ENCODE measurements around the gene VSTM4.

VSTM4 gene, protein sequence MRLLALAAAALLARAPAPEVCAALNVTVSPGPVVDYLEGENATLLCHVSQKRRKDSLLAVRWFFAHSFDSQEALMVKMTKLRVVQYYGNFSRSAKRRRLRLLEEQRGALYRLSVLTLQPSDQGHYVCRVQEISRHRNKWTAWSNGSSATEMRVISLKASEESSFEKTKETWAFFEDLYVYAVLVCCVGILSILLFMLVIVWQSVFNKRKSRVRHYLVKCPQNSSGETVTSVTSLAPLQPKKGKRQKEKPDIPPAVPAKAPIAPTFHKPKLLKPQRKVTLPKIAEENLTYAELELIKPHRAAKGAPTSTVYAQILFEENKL

GRCh38 chr10:49115015-49115795, at the start of gene VSTM4:
VSTM4 (minus strand) TSS chr10:49115522; CDS start chr10:49115485, 37 bp downstream.
- DNase-seq: no peak

- no peak for DNase-seq
These were observed 49.4 kb upstream of the VSTM4 start for GRCh38 chr10:49164559-49165188.

GRCh38 chr10:49163741-49164140, 48.4 kb upstream of the VSTM4 start:
- DNase-seq: no peak

- no peak for DNase-seq
These were observed 47.5 kb upstream of the VSTM4 start for GRCh38 chr10:49162761-49163310.

- DNase-seq: no peak
These were observed 46.7 kb upstream of the VSTM4 start for GRCh38 chr10:49162063-49162462.

- DNase-seq: no peak
These were observed 46.2 kb upstream of the VSTM4 start for GRCh38 chr10:49161411-49161997.

GRCh38 chr10:49160814-49161213, 45.5 kb upstream of the VSTM4 start:
- no peak for DNase-seq

DNA sequence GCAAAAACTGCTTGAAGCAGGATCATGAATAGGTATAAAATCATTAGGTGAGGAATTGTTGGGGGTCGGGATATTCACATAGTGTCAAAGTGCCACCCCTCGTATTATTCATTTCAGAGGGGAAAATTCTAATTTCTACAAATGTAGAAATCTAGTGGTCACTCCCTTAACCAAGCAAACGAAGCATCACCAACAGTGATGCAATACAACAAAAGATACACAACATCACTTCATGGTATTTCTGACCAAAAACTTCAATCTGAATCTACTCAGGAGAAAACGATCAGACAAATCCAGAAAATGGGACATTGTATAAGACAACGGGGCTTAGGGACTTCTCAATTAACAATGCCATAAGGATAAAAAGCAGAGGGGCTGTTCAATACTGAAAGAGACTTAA, 44.8 kb upstream of the VSTM4 start:
- DNase-seq: no peak

DNA sequence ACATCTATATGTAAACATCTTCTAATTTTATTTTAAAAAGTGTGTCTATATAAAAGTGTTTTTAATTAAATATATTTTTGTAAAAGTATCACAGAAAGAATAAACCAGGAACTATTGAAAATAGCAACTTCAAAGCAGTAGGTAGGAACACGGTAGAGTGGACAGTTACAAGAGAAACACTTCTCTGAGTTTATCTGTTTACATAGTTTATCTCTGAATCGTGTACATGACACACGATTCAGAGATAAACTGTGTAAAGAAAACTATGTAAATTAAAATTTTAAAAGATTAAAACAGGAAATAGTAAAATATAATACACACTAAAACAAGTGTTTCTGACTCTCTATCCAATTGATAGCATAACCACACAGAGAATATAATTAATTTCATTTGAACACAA, 43.6 kb upstream of the VSTM4 start:
- no peak for DNase-seq

DNA sequence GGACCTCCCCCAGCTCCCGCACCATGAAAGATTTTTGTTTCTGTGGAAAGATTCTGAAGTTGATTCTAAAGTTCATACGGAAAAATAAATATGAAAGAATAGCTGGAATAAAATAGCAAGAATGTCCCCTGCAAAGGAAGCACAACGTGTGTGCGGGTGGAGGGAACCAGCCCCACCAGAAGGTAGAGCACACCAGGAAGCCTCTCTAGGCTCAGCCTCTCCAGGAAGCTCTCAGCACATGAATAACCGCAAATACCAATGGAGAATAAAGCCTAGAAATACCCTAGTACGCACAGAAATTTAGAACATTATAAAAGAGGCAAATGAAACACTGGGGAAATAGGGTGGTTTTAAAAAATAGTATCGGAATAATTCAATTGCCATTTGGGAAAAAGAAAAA, 43.1 kb upstream of the VSTM4 start:
- no peak for DNase-seq

DNA sequence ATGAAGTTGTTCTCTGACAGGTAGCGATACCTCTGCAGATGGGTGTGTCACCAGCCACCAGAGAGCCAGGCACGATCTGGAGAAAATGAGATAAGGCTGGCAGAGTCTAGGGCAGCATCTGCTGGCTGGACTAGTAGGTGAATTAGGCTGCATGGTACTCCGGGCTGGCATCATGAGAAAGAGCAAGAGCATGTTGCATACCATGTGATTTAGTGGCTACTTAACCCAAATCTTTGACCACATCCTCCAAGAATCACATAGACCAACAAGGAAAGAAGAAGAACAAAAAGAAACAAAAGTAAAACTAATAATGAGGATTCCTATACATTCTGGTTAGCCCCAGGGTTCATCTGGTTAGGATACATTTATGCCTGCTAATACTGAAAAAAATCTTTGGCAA, 41.9 kb upstream of the VSTM4 start:
- DNase-seq: no peak

GRCh38 chr10:49154641-49155040, 39.3 kb upstream of the VSTM4 start:
- DNase-seq: no peak

DNA sequence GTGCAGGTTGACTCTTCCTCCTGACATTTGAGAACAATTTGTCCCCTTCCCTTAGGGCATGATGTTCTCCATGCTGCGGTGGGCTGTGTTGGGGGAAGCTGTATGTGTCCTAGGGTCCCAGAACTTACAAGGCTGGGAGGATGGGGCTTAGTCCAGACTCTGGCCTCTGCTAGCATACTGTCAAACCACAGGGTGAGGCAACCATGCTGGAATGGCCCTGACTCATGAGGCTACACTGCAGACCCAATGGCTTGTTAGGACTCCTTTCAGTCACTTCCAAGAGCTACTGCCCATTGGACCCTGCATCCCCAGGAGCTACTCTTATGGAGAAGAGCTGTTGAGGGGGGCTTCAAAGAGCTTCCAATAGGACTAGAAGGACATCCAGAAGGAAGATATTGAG, 38.6 kb upstream of the VSTM4 start:
- no peak for DNase-seq

- no peak for DNase-seq
These were observed 37.8 kb upstream of the VSTM4 start for GRCh38 chr10:49153115-49153514.

GRCh38 chr10:49152663-49153062, 37.3 kb upstream of the VSTM4 start:
- DNase-seq: no peak

DNA sequence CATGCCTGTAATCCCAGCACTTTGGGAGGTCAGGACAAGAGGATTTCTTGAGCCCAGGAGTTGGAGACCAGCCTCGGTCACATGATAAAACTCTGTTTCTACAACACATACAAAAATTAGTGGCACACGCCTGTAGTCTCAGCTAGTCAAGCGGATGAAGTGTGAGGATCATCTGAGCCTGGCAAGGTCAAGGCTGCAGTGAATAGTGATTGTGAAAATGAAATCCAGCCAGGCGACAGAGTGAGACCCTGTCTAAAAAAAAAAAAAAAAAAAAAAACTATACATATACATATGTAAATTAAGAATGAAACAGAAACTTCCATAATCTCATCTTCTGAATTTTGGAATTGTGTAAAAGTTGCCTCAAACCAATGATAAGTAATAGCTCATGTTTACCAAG, 36.7 kb upstream of the VSTM4 start:
- no peak for DNase-seq

DNA sequence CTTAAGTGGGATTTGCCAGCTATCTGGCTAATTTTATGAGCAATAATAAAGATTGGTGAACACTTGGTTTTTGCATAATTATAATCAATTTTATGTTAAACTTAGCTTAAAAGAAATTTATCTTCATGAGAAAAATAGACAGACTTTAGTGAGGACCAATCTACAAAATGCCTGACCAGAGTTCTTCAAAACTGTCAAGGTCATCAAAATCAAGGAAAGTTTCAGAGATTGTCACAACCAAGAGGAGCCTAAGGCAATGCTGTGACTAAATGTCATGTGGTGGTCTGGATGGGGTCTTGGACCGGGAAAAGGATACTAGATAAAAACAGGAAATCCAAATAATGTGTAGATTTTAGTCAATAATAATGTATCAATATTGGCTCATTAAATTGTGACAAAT, 36.2 kb upstream of the VSTM4 start:
- no peak for DNase-seq

DNA sequence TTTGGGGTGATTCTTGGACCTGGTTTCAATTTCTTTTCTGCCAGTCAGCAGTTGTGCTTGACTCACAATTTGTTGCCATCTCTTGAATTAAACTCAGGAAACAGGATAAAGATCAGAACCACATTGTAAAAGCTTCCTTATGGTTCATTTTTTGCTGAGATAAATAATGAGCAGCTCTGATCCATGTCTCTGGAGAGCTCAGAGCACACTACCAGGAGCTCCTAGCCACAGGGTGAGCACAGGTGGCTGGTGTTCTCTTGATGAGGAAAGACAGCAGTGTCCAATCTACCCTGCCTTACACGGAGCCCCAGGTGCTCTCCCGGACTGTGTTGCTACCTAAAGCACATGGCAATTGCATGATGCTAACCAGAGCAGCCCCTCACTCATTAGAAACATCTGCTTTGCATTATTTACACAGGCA, 35.7 kb upstream of the VSTM4 start:
- DNase-seq: no peak

- peak; percentile 25 for DNase-seq
These were observed 35.1 kb upstream of the VSTM4 start for GRCh38 chr10:49150426-49150825.

- DNase-seq: no peak
These were observed 34.6 kb upstream of the VSTM4 start for GRCh38 chr10:49149881-49150280.

- no peak for DNase-seq
These were observed 28.9 kb upstream of the VSTM4 start for GRCh38 chr10:49144058-49144720.

- no peak for DNase-seq
These were observed 27.9 kb upstream of the VSTM4 start for GRCh38 chr10:49143249-49143648.

All from NCI-H1436 treated with DMSO at 0.1 percent for 48 hours (cell line).